ENCODE results near the gene PCSK6.

PCSK6 gene

GRCh38 chr15:101351736-101352135, 137.8 kb downstream of the PCSK6 start:
- no peak for DNase-seq

GRCh38 chr15:101349047-101349951, 140.2 kb downstream of the PCSK6 start:
- no peak for DNase-seq

- DNase-seq: no peak
Measured at GRCh38 chr15:101348643-101349042, 140.9 kb downstream of the PCSK6 start.

GRCh38 chr15:101348015-101348414, 141.5 kb downstream of the PCSK6 start:
- DNase-seq: no peak

- DNase-seq: no peak
Measured at GRCh38 chr15:101347454-101347853, 142.1 kb downstream of the PCSK6 start.

GRCh38 chr15:101346928-101347327, 142.6 kb downstream of the PCSK6 start:
- DNase-seq: no peak

GRCh38 chr15:101342056-101342455, 147.5 kb downstream of the PCSK6 start:
- no peak for DNase-seq

- DNase-seq: no peak
Measured at GRCh38 chr15:101338502-101339057, 150.9 kb downstream of the PCSK6 start.

GRCh38 chr15:101337976-101338375, 151.5 kb downstream of the PCSK6 start:
- no peak for DNase-seq

- peak; percentile 75 for DNase-seq
Measured at GRCh38 chr15:101333907-101334789, 155.4 kb downstream of the PCSK6 start.

- no peak for DNase-seq
Measured at GRCh38 chr15:101332061-101332467, 157.4 kb downstream of the PCSK6 start.

- no peak for DNase-seq
Measured at GRCh38 chr15:101329867-101330380, 159.6 kb downstream of the PCSK6 start.

GRCh38 chr15:101329309-101329863, 160.1 kb downstream of the PCSK6 start:
- DNase-seq: no peak

- DNase-seq: no peak
Measured at GRCh38 chr15:101328001-101328400, 161.5 kb downstream of the PCSK6 start.

GRCh38 chr15:101327147-101327740, 162.3 kb downstream of the PCSK6 start:
- no peak for DNase-seq

GRCh38 chr15:101326462-101327146, 162.9 kb downstream of the PCSK6 start:
- DNase-seq: no peak

GRCh38 chr15:101326026-101326315, 163.5 kb downstream of the PCSK6 start:
- no peak for DNase-seq

GRCh38 chr15:101325263-101326025, 164.1 kb downstream of the PCSK6 start:
- DNase-seq: no peak

- DNase-seq: no peak
Measured at GRCh38 chr15:101324524-101325177, 164.9 kb downstream of the PCSK6 start.

GRCh38 chr15:101323793-101324523, 165.5 kb downstream of the PCSK6 start:
- DNase-seq: no peak
